SK-N-SH (cell line): ENCODE data around the gene WDR26. TPM values are rescaled to one million over a fixed set of nuclear protein-coding genes. Genes with fewer than 3 reads are reported as not detected.

Experiments
- CTCF ChIA-PET: fragments of 300-600, 350-600 bp; formaldehyde crosslinking; extraction: SDS; loops from one replicate; lab custom pipeline; 2021; lab: Yijun Ruan, JAX
- POLR2A ChIA-PET: fragments of 350-600 bp; sonication (Branson Sonifier 250); formaldehyde crosslinking; extraction: SDS; loops from one replicate; lab custom pipeline; 2020; ENCODE audit warnings: antibody characterized with exemption, inconsistent platforms; lab: Yijun Ruan, JAX
- DNase-seq: peaks from one replicate; pipeline ENCODE4 v3.0.0; 2012
- H2AFZ ChIP-seq: fragments of 200-600 bp; sonication (generic); 2 replicates; pipeline ENCODE4 v1.8.1; 2016; ENCODE audit warnings: antibody characterized with exemption, mild to moderate bottlenecking, low read depth
- H3F3A ChIP-seq: fragments of 200-600 bp; sonication (generic); replicated peaks from 2 replicates; pipeline ENCODE3; 2016; ENCODE audit warnings: antibody characterized with exemption, mild to moderate bottlenecking; ENCODE audit not compliant: insufficient read depth
- H3K27ac ChIP-seq, 2 experiments: fragments of 200-500 bp in 1 of 2; fragments of 200-600 bp in 1 of 2; sonication (Bioruptor generic) in 1 of 2; sonication (generic), shearing (Covaris generic) in 1 of 2; 2 replicates each; pipeline versions ENCODE4 v1.5.1 to v1.6.1; 2014 to 2016; ENCODE audit warnings: low read depth in 2 of 2, inconsistent platforms in 1 of 2, low read length in 1 of 2, mild to moderate bottlenecking in 1 of 2, mixed read lengths in 1 of 2
- H3K27me3 ChIP-seq: fragments of 200-600 bp; sonication (generic), shearing (Covaris generic); 2 replicates; pipeline ENCODE4 v1.6.1; 2016; ENCODE audit warnings: mixed run types; ENCODE audit not compliant: insufficient read depth
- H3K36me3 ChIP-seq, 2 experiments: fragments of 200-500 bp in 1 of 2; fragments of 200-600 bp in 1 of 2; sonication (Bioruptor generic) in 1 of 2; sonication (generic) in 1 of 2; replicated peaks in 1 of 2; 2 replicates each; pipeline versions ENCODE3 to v1.5.1; 2014 to 2016; ENCODE audit warnings: low read length in 1 of 2, mild to moderate bottlenecking in 1 of 2; ENCODE audit not compliant: insufficient read depth in 2 of 2, control insufficient read depth in 1 of 2
- H3K4me1 ChIP-seq, 2 experiments: fragments of 200-500 bp in 1 of 2; fragments of 200-600 bp in 1 of 2; sonication (Bioruptor generic) in 1 of 2; sonication (generic), shearing (Covaris generic) in 1 of 2; 2 replicates each; pipeline versions ENCODE4 v1.5.1 to v1.6.1; 2014 to 2016; ENCODE audit warnings: low read depth in 1 of 2, low read length in 1 of 2, mixed run types in 1 of 2; ENCODE audit not compliant: insufficient read depth in 2 of 2, control insufficient read depth in 1 of 2
- H3K4me2 ChIP-seq: fragments of 200-600 bp; sonication (generic), shearing (Covaris generic); 2 replicates; pipeline ENCODE4 v1.6.1; 2017; ENCODE audit warnings: mixed run types
- H3K4me3 ChIP-seq, 2 experiments: fragments of 200-500 bp in 1 of 2; fragments of 200-600 bp in 1 of 2; sonication (Bioruptor generic) in 1 of 2; sonication (generic), shearing (Covaris generic) in 1 of 2; 2 replicates each; pipeline versions ENCODE4 v1.5.1 to v1.8.1; 2014 to 2016; ENCODE audit warnings: low read depth in 2 of 2, inconsistent platforms in 1 of 2, low read length in 1 of 2, mild to moderate bottlenecking in 1 of 2, mixed read lengths in 1 of 2, moderate library complexity in 1 of 2
- H3K79me2 ChIP-seq: fragments of 200-600 bp; sonication (generic); 2 replicates; pipeline ENCODE4 v1.8.1; 2017; ENCODE audit warnings: mild to moderate bottlenecking; ENCODE audit not compliant: insufficient read depth
- H3K9ac ChIP-seq: fragments of 200-600 bp; sonication (generic); 2 replicates; pipeline ENCODE4 v1.6.1; 2017; ENCODE audit warnings: mixed run types
- H3K9me2 ChIP-seq: fragments of 200-600 bp; sonication (generic); 2 replicates; pipeline ENCODE4 v1.6.1; 2017; ENCODE audit warnings: mixed run types
- H3K9me3 ChIP-seq: fragments of 200-600 bp; sonication (generic); 2 replicates; pipeline ENCODE4 v1.6.1; 2017; ENCODE audit warnings: mixed run types, mild to moderate bottlenecking, moderate library complexity
- H4K20me1 ChIP-seq: fragments of 200-600 bp; sonication (generic); 2 replicates; pipeline ENCODE4 v1.6.1; 2017; ENCODE audit warnings: mild to moderate bottlenecking, mixed run types; ENCODE audit not compliant: insufficient read depth
- EP300 ChIP-seq, 2 experiments: IDR thresholded peaks; 2 replicates each; pipeline versions ENCODE4 v1.4.0 to v1.6.1; 2012; ENCODE audit warnings: borderline replicate concordance in 1 of 2, low read depth in 1 of 2, low read length in 1 of 2
- FOSL2 ChIP-seq: IDR thresholded peaks from 2 replicates; pipeline ENCODE4 v1.4.0; 2012; ENCODE audit warnings: low read depth, mild to moderate bottlenecking, moderate library complexity, borderline replicate concordance
- FOXJ3 ChIP-seq: sonication (generic); formaldehyde crosslinking; IDR thresholded peaks from 2 replicates; pipeline ENCODE4 v1.5.1; 2020; ENCODE audit warnings: mild to moderate bottlenecking, missing genetic modification reagents
- GABPA ChIP-seq: IDR thresholded peaks from 2 replicates; pipeline ENCODE4 v1.4.0; 2012; ENCODE audit warnings: low read depth, mild to moderate bottlenecking
- JUND ChIP-seq: IDR thresholded peaks from 2 replicates; pipeline ENCODE4 v1.4.0; 2012
- NRF1 ChIP-seq: IDR thresholded peaks from 2 replicates; pipeline ENCODE4 v1.6.1; 2012; ENCODE audit warnings: low read depth, mild to moderate bottlenecking, low read length
- PBX3 ChIP-seq: IDR thresholded peaks from 2 replicates; pipeline ENCODE4; 2012
- REST ChIP-seq: IDR thresholded peaks from 2 replicates; pipeline ENCODE4 v1.6.1; 2012; ENCODE audit warnings: mild to moderate bottlenecking, low read depth, low read length, moderate library complexity
- SMC3 ChIP-seq: IDR thresholded peaks from 2 replicates; pipeline ENCODE4 v1.6.1; 2012; ENCODE audit warnings: low read depth, low read length, improper control_type of control experiment
- TAF1 ChIP-seq: IDR thresholded peaks from 2 replicates; pipeline ENCODE4 v1.6.1; 2012; ENCODE audit warnings: low read depth, mild to moderate bottlenecking, low read length, moderate library complexity, borderline replicate concordance
- USF1 ChIP-seq: IDR thresholded peaks from 2 replicates; pipeline ENCODE4 v1.4.0; 2012; ENCODE audit warnings: low read depth, borderline replicate concordance
- YY1 ChIP-seq: IDR thresholded peaks from 2 replicates; pipeline ENCODE4 v1.4.0; 2012; ENCODE audit warnings: low read depth, mild to moderate bottlenecking
- WGBS: methylation state at CpG from one replicate; pipeline ENCODE4 v1.1.6; 2017; ENCODE audit warnings: low lambda C conversion rate; 5-methylcytosine and 5-hydroxymethylcytosine counted together
- polyA plus RNA-seq, 3 experiments: library from polyadenylated mRNA; depleted of rRNA; stranded (reverse); fragments of >200 nt; gene quantifications; 2 replicates each; pipeline ENCODE4 v1.2.3, GENCODE V29; 2012

The WDR26 gene
- polyA plus RNA-seq, 1 of the 3 experiments (the other 2 are of a cell fraction), result 21.2 TPM

GRCh38 chr1:224405604-224405970, 29.0 kb downstream of the WDR26 start:
- peaks cover 84 to 85% of the 10 kb centered on the region in 2 experiments for H3K36me3 ChIP-seq
- H3K9me2 ChIP-seq, result no peaks in the 10 kb centered on the region
- peaks cover 36% of the 10 kb centered on the region for H3K79me2 ChIP-seq
- H2AFZ ChIP-seq, result no peak overlapping the region
- no peak overlapping the region for H3K4me2 ChIP-seq
- peaks cover 4% of the 10 kb centered on the region for H3F3A ChIP-seq
- ChIA-PET CTCF (no interaction called here), POLR2A (no interaction called here)
- no peaks in the 10 kb centered on the region for H3K9me3 ChIP-seq
- no peaks in the 10 kb centered on the region for H4K20me1 ChIP-seq
- no peak overlapping the region for H3K27ac ChIP-seq
- H3K4me3 ChIP-seq, result no peak overlapping the region
- TF ChIP-seq JUND (no peak), EP300 (IDR thresholded peaks at IDR 0.05; ENCODE audit: borderline replicate concordance in 1 of 2, low read depth in 1 of 2, low read length in 1 of 2) (no peak), SMC3 (no peak), FOSL2 (no peak), NRF1 (no peak), YY1 (no peak), TAF1 (no peak), FOXJ3 (CRISPR knock-in tag) (no peak), USF1 (no peak), GABPA (no peak), REST (no peak), PBX3 (no peak)
- H3K9ac ChIP-seq, result no peak overlapping the region
- no peak for DNase-seq
- 90% methylated on average over 2 of the region's 2 CpGs for WGBS
- H3K4me1 ChIP-seq, result peaks cover 0 to 3% of the 10 kb centered on the region in 2 experiments; a peak in 1 of 4 replicates
- no peaks in the 10 kb centered on the region for H3K27me3 ChIP-seq
